Measurements from ENCODE around the gene NFE2L1. TPM values are rescaled to one million over a fixed set of nuclear protein-coding genes. Genes with fewer than 3 reads are reported as not detected.
A peak's percentile ranks its signal among the peaks of the same experiment; 100 is the strongest.

NFE2L1 gene
- polyA plus RNA-seq, 1 of the 3 experiments (the other 2 are of a cell fraction) = 159 TPM

GRCh38 chr17:48012151-48012520 is 36.0 kb upstream of the NFE2L1 start:
- Histone ChIP-seq H3K4me3 (ENCODE audit: low read depth in 2 of 2, low read length in 1 of 2) (peak overlapping the region; percentile 42 to 51), H3K4me1 (ENCODE audit: control insufficient read depth in 1 of 2, insufficient read depth in 2 of 2, low read depth in 1 of 2, low read length in 1 of 2) (peaks cover 15 to 54% of the 10 kb centered on the region in 2 experiments), H3K36me3 (replicated peaks in 1 of 2; ENCODE audit: control insufficient read depth in 1 of 2, insufficient read depth in 2 of 2, low read length in 1 of 2) (no peaks in the 10 kb centered on the region), H4K20me1 (ENCODE audit: insufficient read depth) (no peaks in the 10 kb centered on the region), H3K9me2 (no peaks in the 10 kb centered on the region), H3K9ac (peak overlapping the region; percentile 24; the same call in 1 of the 2 replicates), H2AFZ (ENCODE audit: low read depth) (peak overlapping the region; percentile 60), H3K79me2 (ENCODE audit: insufficient read depth) (no peaks in the 10 kb centered on the region), H3K9me3 (no peaks in the 10 kb centered on the region), H3K27me3 (ENCODE audit: insufficient read depth) (no peaks in the 10 kb centered on the region), H3K27ac (ENCODE audit: low read depth in 2 of 2, low read length in 1 of 2) (peak overlapping the region in 1 of 2 experiments; percentile 100; a peak in 2 of 4 replicates), H3F3A (replicated peaks; ENCODE audit: insufficient read depth) (peaks cover 3% of the 10 kb centered on the region), H3K4me2 (peak overlapping the region; percentile 82)
- POLR2A ChIA-PET = interaction anchor here (0.8 to 10.5 kb wide), 12 partner anchors 10 to 88 kb away, joined by 3 to 223 read pairs (median 6); partner anchors contain the start of gene CDK5RAP3
- CTCF ChIA-PET = interaction anchor here (1.0 to 31.3 kb wide), 6 partner anchors 9 to 257 kb away, joined by 4 to 1752 read pairs (median 250); partner anchors contain the start of genes CDK5RAP3, NFE2L1, PNPO and PRR15L
- peak; percentile 95 for DNase-seq
- WGBS (ENCODE audit: low lambda C conversion rate) = 27% methylated on average over 33 of the region's 34 CpGs
- TF ChIP-seq POLR2AphosphoS5 (IDR thresholded peaks at IDR 0.05; ENCODE audit: low read depth, low read length) (no peak), SIN3A (IDR thresholded peaks at IDR 0.05; ENCODE audit: borderline replicate concordance, low read depth, low read length) (peak; percentile 19; the same call in 1 of the 2 replicates), EP300 (IDR thresholded peaks at IDR 0.05; ENCODE audit: borderline replicate concordance in 1 of 2, low read depth in 1 of 2, low read length in 1 of 2) (peak in 1 of 2 experiments; percentile 72; a peak in 1 of 4 replicates), RFX5 (IDR thresholded peaks at IDR 0.05; ENCODE audit: low read length) (peak; percentile 81), SMC3 (IDR thresholded peaks at IDR 0.05; ENCODE audit: low read depth, low read length) (no peak), PBX3 (IDR thresholded peaks at IDR 0.05) (no peak; the same call in 1 of the 2 replicates), USF1 (IDR thresholded peaks at IDR 0.05; ENCODE audit: borderline replicate concordance, low read depth) (no peak), CTCF (IDR thresholded peaks at IDR 0.05) (no peak; the same call in 1 of the 2 replicates), MAX (IDR thresholded peaks at IDR 0.05; ENCODE audit: low read depth) (peak; percentile 56; the same call in 1 of the 2 replicates), EZH2phosphoT487 (IDR thresholded peaks at IDR 0.05; ENCODE audit: borderline replicate concordance, low read depth) (no peak), CHD2 (IDR thresholded peaks at IDR 0.05; ENCODE audit: low read length, partially characterized antibody) (peak; percentile 79), FOXJ3 (CRISPR knock-in tag; IDR thresholded peaks at IDR 0.05) (peak; percentile 51; the same call in 1 of the 2 replicates), NFIC (IDR thresholded peaks at IDR 0.05; ENCODE audit: borderline replicate concordance) (no peak), NRF1 (IDR thresholded peaks at IDR 0.05; ENCODE audit: low read depth, low read length) (no peak; the same call in 1 of the 2 replicates), IRF3 (IDR thresholded peaks at IDR 0.05; ENCODE audit: low read depth, low read length) (no peak), ZBTB33 (IDR thresholded peaks at IDR 0.05; ENCODE audit: borderline replicate concordance, low read depth) (no peak), RXRA (IDR thresholded peaks at IDR 0.05; ENCODE audit: borderline replicate concordance, low read depth) (no peak), TCF12 (IDR thresholded peaks at IDR 0.05) (peak; percentile 65; the same call in 1 of the 2 replicates), GABPA (IDR thresholded peaks at IDR 0.05; ENCODE audit: low read depth) (no peak), TEAD4 (IDR thresholded peaks at IDR 0.05; ENCODE audit: borderline replicate concordance, insufficient read depth) (no peak), MEF2A (IDR thresholded peaks at IDR 0.05; ENCODE audit: borderline replicate concordance, low read depth) (no peak), RCOR1 (IDR thresholded peaks at IDR 0.05; ENCODE audit: low read length) (no peak), MXI1 (IDR thresholded peaks at IDR 0.05; ENCODE audit: low read depth, low read length) (peak; percentile 98), GATA2 (CRISPR knock-in tag; IDR thresholded peaks at IDR 0.05) (peak; percentile 54)

All from SK-N-SH (cell line).